Measurements from ENCODE around the gene JAZF1.

DNA sequence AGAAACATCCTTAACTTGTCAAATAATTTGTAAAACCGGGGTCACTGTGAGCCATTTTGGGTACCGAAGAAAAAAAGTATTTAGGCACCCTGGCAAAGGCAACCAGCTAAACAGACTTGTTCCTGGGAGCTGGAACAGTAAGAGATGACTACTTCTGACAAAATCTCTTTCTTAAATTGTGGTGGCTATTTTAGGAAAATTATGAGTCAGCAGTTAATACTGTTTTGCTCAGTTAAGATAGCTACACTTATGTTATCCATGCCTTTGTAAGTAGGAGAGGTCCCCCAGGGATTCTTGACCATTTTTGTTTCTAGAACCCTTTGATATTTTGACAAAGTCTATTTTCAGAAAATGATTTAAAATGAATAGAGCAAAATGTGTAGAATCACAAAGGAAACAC lies 372.0 kb downstream of the JAZF1 start:
- no peak for TF ChIP-seq CTCF (conservative IDR thresholded peaks at IDR 0.05 in 1 of 2, IDR thresholded peaks at IDR 0.05 in 1 of 2; ENCODE audit: extremely low read depth in 1 of 2, insufficient read depth in 1 of 2, low read depth in 1 of 2, low read length in 2 of 2)
- no peak for TF ChIP-seq EZH2 (IDR thresholded peaks at IDR 0.05; ENCODE audit: borderline replicate concordance, low read length)

Data from mammary epithelial cell (primary cell).